ENCODE data around the gene FADD.
"Not testable (repeated sequence)": the region's sequence is repeated elsewhere in the genome, so short reads cannot be mapped to it uniquely, and the experiment has no call there.

The FADD gene

DNA sequence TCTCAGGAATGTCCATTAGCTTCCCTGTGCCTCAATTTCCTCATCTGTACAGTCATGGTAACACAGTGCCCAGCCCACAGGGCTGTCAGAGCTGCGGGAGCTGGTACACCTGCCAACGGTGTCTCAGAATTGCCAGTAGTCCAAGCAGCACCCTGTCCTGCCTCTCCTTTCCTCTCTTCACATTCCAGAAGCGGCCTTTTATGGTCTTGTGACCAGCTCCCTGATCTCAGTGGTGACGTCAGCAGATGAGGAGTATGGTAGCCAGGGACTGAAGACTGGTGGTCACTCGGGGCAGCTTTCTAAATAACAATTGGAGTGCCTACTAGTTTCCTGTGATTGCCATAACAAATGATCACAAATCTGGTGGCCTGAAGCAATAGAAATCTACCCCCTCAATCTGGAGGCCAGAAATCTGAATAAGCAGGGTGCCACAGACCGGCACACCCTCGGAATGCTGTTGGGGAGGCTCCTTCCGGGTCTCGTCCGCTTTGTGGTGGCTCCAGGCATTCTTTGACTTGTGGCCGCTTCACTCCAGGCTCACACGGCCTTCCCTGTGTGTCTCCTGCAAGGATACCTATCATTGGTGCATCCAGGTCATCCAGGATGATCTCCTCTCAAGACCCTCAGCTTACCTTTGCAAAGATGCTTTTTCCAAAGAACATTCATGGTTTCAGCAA is 2.1 kb downstream of the FADD start:
- no peak for FAIRE-seq

DNA sequence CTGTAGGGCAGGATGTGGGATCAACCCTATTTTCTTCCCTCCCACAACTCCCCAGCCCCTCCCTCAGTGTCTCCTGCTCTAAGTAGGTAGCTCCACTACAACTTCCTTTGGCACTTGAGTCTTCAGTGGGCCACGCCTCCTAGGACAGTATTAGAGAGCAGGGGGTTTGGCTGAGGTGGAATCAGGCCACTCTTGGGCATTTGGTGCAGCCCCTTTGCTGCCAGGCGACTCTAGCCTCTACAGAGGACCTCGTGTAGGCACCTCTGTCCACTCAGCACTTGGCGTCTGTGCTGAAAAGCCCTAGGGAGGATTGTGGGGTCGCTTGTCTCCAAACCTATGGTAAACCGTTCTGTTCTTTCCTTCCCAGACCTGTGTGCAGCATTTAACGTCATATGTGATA is 2.7 kb downstream of the FADD start:
- FAIRE-seq, result no peak

DNA sequence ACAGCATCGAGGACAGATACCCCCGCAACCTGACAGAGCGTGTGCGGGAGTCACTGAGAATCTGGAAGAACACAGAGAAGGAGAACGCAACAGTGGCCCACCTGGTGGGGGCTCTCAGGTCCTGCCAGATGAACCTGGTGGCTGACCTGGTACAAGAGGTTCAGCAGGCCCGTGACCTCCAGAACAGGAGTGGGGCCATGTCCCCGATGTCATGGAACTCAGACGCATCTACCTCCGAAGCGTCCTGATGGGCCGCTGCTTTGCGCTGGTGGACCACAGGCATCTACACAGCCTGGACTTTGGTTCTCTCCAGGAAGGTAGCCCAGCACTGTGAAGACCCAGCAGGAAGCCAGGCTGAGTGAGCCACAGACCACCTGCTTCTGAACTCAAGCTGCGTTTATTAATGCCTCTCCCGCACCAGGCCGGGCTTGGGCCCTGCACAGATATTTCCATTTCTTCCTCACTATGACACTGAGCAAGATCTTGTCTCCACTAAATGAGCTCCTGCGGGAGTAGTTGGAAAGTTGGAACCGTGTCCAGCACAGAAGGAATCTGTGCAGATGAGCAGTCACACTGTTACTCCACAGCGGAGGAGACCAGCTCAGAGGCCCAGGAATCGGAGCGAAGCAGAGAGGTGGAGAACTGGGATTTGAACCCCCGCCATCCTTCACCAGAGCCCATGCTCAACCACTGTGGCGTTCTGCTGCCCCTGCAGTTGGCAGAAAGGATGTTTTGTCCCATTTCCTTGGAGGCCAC is 3.3 kb downstream of the FADD start:
- FAIRE-seq, result no peak

DNA sequence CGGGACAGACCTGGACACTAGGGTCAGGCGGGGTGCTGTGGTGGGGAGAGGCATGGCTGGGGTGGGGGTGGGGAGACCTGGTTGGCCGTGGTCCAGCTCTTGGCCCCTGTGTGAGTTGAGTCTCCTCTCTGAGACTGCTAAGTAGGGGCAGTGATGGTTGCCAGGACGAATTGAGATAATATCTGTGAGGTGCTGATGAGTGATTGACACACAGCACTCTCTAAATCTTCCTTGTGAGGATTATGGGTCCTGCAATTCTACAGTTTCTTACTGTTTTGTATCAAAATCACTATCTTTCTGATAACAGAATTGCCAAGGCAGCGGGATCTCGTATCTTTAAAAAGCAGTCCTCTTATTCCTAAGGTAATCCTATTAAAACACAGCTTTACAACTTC is 3.9 kb downstream of the FADD start:
- FAIRE-seq, result no peak

DNA sequence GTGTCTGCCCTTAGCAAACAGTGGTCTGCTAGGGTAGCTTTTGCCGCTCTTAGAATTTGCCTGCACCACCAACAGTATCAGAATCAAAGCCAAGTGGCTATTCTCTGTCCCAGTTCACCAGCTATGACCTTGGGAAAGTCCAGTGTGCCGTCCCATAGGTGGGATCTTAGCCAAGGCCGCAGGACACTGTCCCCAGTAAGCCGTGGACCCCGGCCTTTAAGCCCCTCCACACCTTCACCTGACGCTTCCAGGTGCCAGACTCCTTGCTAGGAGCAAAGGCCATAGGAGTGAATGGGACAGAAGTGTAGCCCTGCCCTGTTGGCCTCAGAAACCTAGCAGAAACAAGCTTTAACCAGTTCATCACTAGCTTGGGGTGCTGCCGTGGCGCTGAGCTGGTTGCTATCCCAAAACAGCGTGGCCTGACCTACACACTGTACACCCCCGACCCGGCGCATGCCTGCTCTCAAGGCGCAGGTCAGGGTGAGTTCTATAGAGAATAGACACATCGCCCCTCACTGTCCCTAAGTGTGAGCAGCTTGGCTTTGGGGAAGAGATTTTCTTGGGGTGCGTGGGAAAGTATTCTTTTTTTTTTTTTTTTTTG is 4.5 kb downstream of the FADD start:
- FAIRE-seq, result no peak

DNA sequence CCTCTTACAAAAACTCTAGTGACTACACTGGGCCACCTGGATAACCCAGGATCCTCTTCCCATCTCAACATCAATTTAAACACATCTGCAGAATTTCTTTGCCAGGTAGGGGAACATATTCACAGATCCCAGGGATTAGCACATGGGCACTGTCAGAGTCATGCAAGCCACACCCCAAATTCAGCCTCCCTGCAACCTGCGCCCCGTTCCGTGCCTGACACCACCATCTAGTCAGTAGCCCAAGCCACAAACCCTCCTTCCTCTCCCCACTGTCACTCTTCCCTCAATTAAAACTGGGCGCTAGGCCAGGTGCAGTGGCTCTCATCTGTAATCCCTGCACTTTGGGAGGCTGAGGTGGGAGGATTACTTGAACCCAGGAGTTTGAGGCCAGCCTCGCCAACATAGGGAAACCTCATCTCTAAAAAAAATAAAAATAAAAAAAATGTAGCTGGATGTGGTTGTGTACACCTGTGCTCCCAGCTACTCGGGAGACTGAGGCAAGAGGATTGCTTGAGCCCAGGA is 6.4 kb downstream of the FADD start:
- no peak for FAIRE-seq

DNA sequence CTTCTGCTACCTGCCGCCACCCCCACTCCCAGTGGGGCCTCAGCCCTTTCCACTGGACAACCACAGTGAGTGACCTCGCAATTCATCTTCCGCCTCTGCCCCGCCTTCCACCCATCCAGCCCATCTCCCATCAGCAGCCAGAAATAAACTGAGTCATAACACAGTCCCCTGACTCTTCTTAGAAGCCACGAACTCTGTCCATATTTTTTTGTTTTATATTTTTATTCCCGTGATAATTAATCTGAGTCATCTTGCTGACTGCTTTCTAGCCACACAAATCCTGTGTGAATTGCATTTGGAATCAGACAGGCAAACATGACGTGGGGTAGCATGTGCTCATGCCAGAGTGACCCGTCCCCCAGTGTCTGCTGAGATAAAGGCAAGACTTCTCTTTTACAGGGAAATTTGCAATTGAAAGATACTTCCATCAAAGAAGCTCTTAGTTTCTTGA is 7.0 kb downstream of the FADD start:
- FAIRE-seq, result no peak

DNA sequence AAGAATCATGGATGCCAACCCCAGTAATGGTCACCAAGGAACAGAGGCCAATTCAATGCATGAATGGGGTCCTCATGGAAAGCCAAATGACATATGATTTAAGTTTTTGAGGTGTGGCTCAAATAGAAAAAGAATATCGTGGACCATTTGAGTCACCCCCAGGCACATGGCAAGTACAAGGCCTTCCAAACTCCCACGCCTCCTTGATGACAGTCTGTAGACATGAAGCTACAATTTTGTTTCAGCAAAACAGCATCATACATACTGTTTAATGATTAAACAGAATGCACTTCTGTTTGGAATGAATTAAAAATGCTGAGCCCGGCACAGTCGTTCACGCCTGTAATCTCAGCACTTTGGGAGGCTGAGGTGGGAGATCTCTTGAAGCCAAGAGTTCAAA is 7.4 kb downstream of the FADD start:
- no peak for FAIRE-seq

DNA sequence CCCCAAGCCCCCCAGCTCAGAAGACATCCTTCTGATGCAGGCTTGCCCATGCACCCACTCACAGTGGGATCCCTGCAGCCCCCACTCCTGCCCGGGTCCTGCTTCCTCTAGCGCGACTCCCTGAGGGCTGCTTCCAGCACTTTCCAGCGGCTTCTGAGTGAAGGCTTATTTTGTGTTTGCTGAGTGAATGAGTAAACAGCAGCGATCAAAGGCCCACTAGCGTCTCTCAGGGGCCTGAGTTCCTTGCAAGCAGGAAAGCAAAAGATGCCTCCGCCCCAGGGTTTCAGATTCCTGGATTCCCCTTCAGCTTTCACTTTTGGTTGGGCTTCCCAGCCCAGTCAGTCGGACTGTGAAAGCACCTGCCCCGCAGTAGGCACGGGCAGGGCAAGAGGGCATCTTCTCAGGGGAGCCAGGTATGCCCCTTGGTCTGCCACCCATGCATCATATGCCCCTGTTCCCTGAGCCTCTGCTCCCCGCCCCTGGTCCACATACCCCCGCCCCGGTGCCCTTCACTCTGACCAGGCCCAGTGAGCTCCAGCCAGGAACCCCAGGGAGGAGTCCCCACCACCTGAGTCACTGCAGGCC is 9.2 kb downstream of the FADD start:
- no peak for FAIRE-seq

DNA sequence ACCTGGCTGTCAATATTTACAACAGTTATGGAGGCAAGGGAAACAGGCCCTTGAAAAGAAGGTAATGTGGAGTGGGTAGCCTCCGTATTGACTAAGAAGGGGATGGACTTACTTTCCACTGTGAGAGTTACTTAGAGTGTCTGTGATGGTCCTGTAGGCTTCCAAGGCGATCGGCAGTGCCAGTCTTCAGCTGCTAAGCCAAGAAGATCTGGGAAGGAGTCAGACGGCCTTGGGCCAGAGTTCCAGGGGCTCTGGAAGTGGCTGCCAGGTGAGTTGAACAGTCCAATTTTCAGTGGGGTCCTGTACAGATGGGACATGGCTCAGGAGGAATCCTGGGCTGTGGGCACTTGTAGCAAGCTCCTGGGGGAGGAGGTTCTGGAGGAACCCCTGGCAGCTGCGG is 14.3 kb downstream of the FADD start:
- not testable (repeated sequence) for FAIRE-seq

DNA sequence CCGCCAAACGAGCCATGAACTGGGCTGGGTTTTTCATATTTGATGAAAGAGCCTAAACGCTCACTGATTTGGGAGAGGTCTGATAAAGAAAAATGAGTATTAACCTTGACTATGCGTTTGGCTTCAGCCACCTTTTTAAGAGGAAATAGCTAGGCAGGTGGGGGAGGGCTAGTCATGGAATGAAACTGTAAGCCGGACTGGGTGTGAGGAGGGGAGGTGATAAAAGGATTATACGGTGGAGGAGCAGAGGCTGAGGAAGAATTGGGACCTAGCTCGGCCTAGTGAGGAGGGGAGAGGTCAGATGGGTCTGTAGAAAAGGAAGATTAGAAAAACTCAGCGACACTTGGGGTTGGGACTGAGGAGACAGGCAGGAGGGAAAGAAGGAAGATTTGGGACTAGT is 15.0 kb downstream of the FADD start:
- not testable (repeated sequence) for FAIRE-seq

DNA sequence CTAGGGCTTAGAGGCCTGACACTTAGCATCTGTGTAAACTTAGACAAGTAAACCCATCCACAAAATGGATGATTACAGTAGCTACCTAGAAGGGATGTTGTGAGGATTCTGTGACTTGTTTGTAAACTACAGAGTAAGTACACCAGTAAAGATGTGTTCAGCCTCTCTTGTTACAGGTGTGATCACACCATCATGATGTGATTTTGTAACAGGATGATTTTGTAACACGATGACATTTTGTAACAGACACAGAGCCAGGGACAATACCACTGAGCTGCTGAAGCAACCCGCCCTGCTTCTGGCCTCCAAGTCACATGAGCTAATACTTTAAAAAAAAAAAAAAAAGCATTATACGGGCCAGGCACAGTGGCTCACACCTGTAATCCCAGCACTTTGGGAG is 17.0 kb downstream of the FADD start:
- FAIRE-seq, result no peak

DNA sequence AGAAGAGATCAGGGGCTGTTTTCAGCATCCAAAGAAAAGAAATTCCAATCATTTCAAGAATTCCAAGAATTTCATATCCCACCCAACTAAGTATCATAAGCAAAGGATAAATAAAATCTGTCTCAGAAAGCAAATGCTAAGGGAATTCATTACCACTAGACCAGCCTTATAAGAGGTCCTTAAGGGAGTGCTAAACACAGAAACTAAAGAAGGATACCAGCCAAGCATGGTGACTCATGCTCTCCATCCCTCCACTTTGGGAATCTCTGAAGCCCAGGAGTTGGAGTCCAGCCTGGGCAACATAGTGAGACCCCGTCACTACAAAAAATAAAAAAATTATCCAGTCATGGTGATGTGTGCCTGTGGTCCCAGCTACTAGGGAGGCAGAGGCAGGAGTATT is 17.8 kb downstream of the FADD start:
- FAIRE-seq, result no peak

DNA sequence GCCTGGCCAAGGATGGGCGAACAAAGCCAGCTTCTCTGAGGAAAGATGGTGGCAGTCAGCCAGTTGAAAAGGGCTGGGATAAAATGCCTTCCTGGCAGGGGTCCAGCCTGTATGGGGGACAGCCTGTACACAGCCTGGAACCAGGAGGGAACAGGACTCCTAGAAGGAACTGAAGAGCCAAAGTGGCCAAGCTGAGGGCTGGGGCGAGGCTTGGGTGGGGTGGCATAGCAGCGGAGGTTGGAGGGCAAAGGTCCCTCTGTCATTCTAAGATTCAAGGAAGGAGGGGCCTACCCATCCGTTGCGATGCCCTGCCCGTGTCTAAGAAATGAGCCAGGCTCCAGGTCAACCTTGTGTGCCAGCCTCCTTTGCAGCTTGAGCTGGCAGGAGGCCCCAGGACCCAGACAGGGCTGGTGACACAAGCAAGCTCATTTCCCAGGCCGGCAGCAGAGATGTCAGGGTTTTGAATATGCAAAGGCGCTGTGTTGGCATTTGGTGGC is 22.6 kb downstream of the FADD start:
- FAIRE-seq, result no peak

DNA sequence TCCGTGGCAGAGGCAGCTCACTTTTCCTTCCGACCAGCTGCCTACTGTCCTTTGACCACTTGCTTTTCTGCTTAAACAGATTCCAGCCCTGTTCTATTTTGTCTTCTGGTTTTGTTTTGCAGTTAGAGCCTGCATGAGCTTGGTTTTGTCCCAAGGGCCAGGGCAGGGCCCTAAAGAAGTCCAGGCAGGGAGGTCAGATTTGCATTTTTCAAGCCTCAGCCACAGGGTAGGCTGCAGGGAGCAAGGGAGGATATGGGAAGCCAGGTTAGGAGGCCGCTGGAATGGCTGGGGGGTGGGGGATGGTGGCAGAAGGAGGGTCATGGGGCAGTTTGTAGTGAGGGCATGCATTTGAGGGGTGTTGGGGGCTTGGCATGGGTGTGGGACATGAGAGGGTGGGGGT is 23.1 kb downstream of the FADD start:
- no peak for FAIRE-seq

DNA sequence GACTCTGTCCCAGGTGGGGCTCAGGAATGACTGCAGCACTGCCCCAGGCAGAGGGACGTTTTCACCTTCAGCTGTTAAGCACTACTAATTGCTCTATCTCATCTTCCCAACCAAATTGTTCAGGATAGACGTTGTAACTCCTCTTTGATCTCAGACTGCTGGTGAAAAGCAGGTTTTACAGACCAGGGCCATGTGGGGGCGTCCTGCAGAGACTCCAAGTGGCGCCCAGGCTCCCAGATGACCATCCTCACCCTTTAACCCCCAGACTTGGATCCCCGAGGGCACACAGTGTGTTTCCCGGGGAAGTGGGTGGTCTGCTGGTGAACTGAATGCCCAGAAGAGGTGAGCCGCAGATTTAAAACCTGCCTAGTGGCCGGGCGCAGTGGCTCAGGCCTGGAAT is 23.9 kb downstream of the FADD start:
- no peak for FAIRE-seq

DNA sequence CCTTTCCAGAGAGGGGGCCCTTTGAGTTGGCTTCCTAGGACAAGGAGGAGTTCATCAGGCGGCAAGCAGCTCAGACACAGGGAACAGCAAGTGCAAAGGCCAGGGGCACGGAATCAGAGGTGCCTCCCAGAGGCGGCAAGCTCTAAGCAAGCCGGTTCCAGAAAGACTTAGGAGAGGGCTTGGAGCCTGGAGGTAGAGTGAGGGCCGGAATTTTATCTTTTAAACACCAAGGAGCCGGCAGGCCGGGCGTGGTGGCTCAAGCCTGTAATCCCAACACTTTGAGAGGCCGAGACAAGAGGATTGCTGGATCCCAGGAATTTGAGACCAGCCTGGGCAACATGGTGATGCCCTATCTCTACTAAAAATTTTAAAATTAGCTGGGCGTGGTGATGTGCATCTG is 26.6 kb downstream of the FADD start:
- no peak for FAIRE-seq

DNA sequence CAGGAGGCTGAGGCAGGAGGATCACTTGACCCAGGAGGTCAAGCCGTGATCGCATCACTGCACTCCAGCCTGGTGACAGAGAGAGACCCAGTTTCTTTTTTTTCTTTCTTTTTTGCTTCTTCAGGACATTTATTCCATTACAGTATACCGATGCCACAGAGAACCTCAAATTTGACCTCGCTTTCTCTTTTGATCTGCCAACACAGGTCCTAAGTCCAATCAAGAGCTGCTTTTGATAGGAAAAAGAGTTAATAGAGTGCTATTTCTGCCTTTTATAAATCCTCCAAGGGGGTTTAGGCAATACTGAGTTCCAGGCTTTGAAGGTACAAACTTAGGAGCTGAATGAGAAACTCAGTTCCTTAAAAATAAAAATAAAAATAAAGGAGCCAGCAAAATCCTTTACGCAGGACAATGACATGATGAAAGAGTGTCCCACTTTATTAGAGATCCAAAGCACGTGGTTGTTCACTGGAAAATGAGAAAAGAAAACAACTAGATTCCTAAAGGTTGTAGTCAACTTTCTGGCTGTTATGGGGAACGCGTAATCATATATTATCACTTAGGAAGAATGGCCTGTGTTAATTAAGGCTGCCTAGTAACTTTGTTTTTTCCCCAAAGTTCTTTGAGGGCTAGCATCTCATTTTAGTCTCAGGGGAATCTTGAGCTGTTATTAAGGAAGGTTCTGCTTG is 27.2 kb downstream of the FADD start:
- FAIRE-seq, result no peak

DNA sequence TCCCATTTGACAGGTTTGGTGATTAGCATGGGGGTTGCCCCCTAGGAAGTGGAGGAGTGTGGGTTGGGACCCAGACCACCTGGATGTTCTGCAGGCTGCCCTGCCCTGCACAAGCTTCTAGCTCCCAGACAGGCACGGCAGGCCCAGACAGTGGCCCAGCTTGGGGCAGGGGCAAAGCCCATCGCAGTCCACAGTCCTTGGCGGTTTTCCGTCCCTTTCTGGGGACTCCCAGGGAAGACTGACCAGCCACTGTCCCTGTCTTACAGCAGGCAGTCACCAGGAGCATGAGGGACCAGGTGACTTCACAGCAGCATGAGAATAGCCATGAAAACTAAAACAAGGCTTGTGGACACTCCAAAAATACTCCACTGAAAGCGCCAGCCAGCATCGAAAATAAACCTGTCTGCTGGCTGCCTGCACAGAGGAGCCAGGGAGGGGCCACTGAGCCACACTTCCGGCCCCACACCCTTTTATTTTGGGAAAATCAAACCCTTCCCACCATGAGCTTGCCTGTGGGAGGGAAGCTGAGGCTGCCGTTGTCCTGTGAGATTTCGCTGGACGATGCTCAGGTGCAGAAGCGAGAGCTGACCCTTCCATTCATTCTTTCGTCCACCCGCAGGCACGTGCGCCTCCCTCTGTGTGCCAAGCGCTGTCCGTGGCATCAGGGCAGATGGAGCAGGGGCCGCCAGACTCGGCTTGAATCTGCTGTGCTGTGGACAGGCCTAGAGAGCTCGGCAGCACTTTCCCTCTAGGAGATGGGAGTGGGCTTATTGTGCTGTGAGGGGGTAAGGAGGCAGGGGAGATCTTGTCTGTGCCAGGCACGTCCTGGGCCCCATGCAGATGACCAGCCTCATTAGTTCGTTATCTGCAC is 28.0 kb downstream of the FADD start:
- no peak for FAIRE-seq

DNA sequence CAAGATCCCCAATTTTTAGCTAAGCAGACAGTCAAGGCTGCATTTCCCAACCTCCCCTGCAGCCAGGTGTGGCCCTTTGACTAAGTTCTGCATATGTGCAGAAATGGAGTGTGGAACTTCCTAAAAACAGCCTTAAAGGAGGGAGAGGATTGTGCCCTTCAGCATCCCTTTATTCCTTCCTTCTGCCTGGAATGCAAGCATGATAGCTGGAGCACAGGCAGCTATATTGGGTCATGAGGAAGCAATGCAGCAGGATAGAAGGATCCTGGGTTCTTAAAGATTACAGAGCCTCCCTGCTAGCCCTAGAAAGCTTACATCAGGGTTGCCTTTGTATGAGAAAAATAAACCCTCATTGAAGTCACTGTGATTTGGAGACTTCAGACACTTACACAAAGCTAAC is 29.9 kb downstream of the FADD start:
- no peak for FAIRE-seq

DNA sequence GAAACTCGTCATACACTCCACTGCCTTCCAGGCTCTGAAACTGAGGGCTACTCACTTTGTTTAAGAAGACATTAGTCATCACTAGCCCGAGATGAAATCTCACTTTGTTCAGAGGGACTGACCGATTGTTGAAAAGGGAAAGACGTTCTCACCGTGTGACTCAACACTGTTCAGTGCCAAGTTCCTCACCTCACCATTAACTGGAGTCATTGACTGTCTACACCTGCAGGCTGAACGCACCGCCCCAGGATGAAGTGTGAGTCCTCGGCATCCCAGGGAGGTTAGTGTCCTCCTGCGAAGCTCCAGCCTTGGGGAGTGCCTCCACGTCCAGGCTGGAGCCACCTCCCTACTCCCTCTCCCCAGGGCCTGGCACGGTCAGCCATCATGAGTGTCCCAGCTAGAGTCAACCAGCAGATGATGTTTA is 30.4 kb downstream of the FADD start:
- FAIRE-seq, result no peak

DNA sequence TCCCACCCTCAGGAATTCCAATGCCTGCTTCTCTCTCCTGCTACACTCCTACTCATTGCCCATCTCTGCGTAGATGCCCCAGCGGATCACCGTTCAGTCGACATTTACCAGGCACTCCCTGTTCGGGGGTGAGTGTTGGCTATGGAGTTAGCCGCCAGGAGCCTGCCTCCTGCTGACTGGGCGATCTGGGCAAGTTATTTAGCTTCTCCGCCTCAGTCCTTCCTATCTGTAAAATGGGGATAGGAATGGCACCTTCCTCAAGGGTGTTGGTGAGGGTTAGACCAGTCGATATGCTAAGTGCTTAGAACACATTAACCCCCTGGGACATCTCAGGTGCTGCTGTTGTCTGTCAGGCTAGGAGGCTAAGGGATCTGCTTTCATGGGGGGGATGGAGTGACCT is 30.9 kb downstream of the FADD start:
- no peak for FAIRE-seq
